SK-N-SH (cell line): ENCODE data around the gene ADAMTS2. TPM values are rescaled to one million over a fixed set of nuclear protein-coding genes. Genes with fewer than 3 reads are reported as not detected.

Experiments
- CTCF ChIA-PET: fragments of 300-600, 350-600 bp; formaldehyde crosslinking; extraction: SDS; loops from one replicate; lab custom pipeline; 2021; lab: Yijun Ruan, JAX
- POLR2A ChIA-PET: fragments of 350-600 bp; sonication (Branson Sonifier 250); formaldehyde crosslinking; extraction: SDS; loops from one replicate; lab custom pipeline; 2020; ENCODE audit warnings: antibody characterized with exemption, inconsistent platforms; lab: Yijun Ruan, JAX
- DNase-seq: peaks from one replicate; pipeline ENCODE4 v3.0.0; 2012
- H2AFZ ChIP-seq: fragments of 200-600 bp; sonication (generic); 2 replicates; pipeline ENCODE4 v1.8.1; 2016; ENCODE audit warnings: antibody characterized with exemption, mild to moderate bottlenecking, low read depth
- H3F3A ChIP-seq: fragments of 200-600 bp; sonication (generic); replicated peaks from 2 replicates; pipeline ENCODE3; 2016; ENCODE audit warnings: antibody characterized with exemption, mild to moderate bottlenecking; ENCODE audit not compliant: insufficient read depth
- H3K27ac ChIP-seq, 2 experiments: fragments of 200-500 bp in 1 of 2; fragments of 200-600 bp in 1 of 2; sonication (Bioruptor generic) in 1 of 2; sonication (generic), shearing (Covaris generic) in 1 of 2; 2 replicates each; pipeline versions ENCODE4 v1.5.1 to v1.6.1; 2014 to 2016; ENCODE audit warnings: low read depth in 2 of 2, inconsistent platforms in 1 of 2, low read length in 1 of 2, mild to moderate bottlenecking in 1 of 2, mixed read lengths in 1 of 2
- H3K27me3 ChIP-seq: fragments of 200-600 bp; sonication (generic), shearing (Covaris generic); 2 replicates; pipeline ENCODE4 v1.6.1; 2016; ENCODE audit warnings: mixed run types; ENCODE audit not compliant: insufficient read depth
- H3K36me3 ChIP-seq, 2 experiments: fragments of 200-500 bp in 1 of 2; fragments of 200-600 bp in 1 of 2; sonication (Bioruptor generic) in 1 of 2; sonication (generic) in 1 of 2; replicated peaks in 1 of 2; 2 replicates each; pipeline versions ENCODE3 to v1.5.1; 2014 to 2016; ENCODE audit warnings: low read length in 1 of 2, mild to moderate bottlenecking in 1 of 2; ENCODE audit not compliant: insufficient read depth in 2 of 2, control insufficient read depth in 1 of 2
- H3K4me1 ChIP-seq, 2 experiments: fragments of 200-500 bp in 1 of 2; fragments of 200-600 bp in 1 of 2; sonication (Bioruptor generic) in 1 of 2; sonication (generic), shearing (Covaris generic) in 1 of 2; 2 replicates each; pipeline versions ENCODE4 v1.5.1 to v1.6.1; 2014 to 2016; ENCODE audit warnings: low read depth in 1 of 2, low read length in 1 of 2, mixed run types in 1 of 2; ENCODE audit not compliant: insufficient read depth in 2 of 2, control insufficient read depth in 1 of 2
- H3K4me2 ChIP-seq: fragments of 200-600 bp; sonication (generic), shearing (Covaris generic); 2 replicates; pipeline ENCODE4 v1.6.1; 2017; ENCODE audit warnings: mixed run types
- H3K4me3 ChIP-seq, 2 experiments: fragments of 200-500 bp in 1 of 2; fragments of 200-600 bp in 1 of 2; sonication (Bioruptor generic) in 1 of 2; sonication (generic), shearing (Covaris generic) in 1 of 2; 2 replicates each; pipeline versions ENCODE4 v1.5.1 to v1.8.1; 2014 to 2016; ENCODE audit warnings: low read depth in 2 of 2, inconsistent platforms in 1 of 2, low read length in 1 of 2, mild to moderate bottlenecking in 1 of 2, mixed read lengths in 1 of 2, moderate library complexity in 1 of 2
- H3K79me2 ChIP-seq: fragments of 200-600 bp; sonication (generic); 2 replicates; pipeline ENCODE4 v1.8.1; 2017; ENCODE audit warnings: mild to moderate bottlenecking; ENCODE audit not compliant: insufficient read depth
- H3K9ac ChIP-seq: fragments of 200-600 bp; sonication (generic); 2 replicates; pipeline ENCODE4 v1.6.1; 2017; ENCODE audit warnings: mixed run types
- H3K9me2 ChIP-seq: fragments of 200-600 bp; sonication (generic); 2 replicates; pipeline ENCODE4 v1.6.1; 2017; ENCODE audit warnings: mixed run types
- H3K9me3 ChIP-seq: fragments of 200-600 bp; sonication (generic); 2 replicates; pipeline ENCODE4 v1.6.1; 2017; ENCODE audit warnings: mixed run types, mild to moderate bottlenecking, moderate library complexity
- H4K20me1 ChIP-seq: fragments of 200-600 bp; sonication (generic); 2 replicates; pipeline ENCODE4 v1.6.1; 2017; ENCODE audit warnings: mild to moderate bottlenecking, mixed run types; ENCODE audit not compliant: insufficient read depth
- CTCF ChIP-seq: fragments of 200-600 bp; sonication (generic); IDR thresholded peaks from 2 replicates; pipeline ENCODE4 v1.6.1; 2017; ENCODE audit warnings: antibody characterized with exemption, mild to moderate bottlenecking, moderate library complexity
- EP300 ChIP-seq, 2 experiments: IDR thresholded peaks; 2 replicates each; pipeline versions ENCODE4 v1.4.0 to v1.6.1; 2012; ENCODE audit warnings: borderline replicate concordance in 1 of 2, low read depth in 1 of 2, low read length in 1 of 2
- GABPA ChIP-seq: IDR thresholded peaks from 2 replicates; pipeline ENCODE4 v1.4.0; 2012; ENCODE audit warnings: low read depth, mild to moderate bottlenecking
- GATA2 ChIP-seq: sonication (generic); formaldehyde crosslinking; IDR thresholded peaks from 2 replicates; pipeline ENCODE4 v1.5.0; 2020; ENCODE audit warnings: mild to moderate bottlenecking, missing genetic modification reagents
- JUND ChIP-seq: IDR thresholded peaks from 2 replicates; pipeline ENCODE4 v1.4.0; 2012
- MEF2A ChIP-seq: IDR thresholded peaks from 2 replicates; pipeline ENCODE4 v1.4.0; 2012; ENCODE audit warnings: low read depth, borderline replicate concordance
- MXI1 ChIP-seq: IDR thresholded peaks from 2 replicates; pipeline ENCODE4 v1.6.1; 2012; ENCODE audit warnings: mild to moderate bottlenecking, low read depth, low read length, improper control_type of control experiment
- NRF1 ChIP-seq: IDR thresholded peaks from 2 replicates; pipeline ENCODE4 v1.6.1; 2012; ENCODE audit warnings: low read depth, mild to moderate bottlenecking, low read length
- PBX3 ChIP-seq: IDR thresholded peaks from 2 replicates; pipeline ENCODE4; 2012
- POLR2AphosphoS5 ChIP-seq: IDR thresholded peaks from 2 replicates; pipeline ENCODE4 v1.6.1; 2012; ENCODE audit warnings: low read depth, low read length
- RAD21 ChIP-seq: IDR thresholded peaks from 2 replicates; pipeline ENCODE4 v1.6.1; 2012; ENCODE audit warnings: mild to moderate bottlenecking, low read length
- RCOR1 ChIP-seq: fragments of 150-350 bp; IDR thresholded peaks from 2 replicates; pipeline ENCODE4 v1.6.1; 2017; ENCODE audit warnings: antibody characterized with exemption, low read length
- REST ChIP-seq: IDR thresholded peaks from 2 replicates; pipeline ENCODE4 v1.6.1; 2012; ENCODE audit warnings: mild to moderate bottlenecking, low read depth, low read length, moderate library complexity
- SIN3A ChIP-seq: IDR thresholded peaks from 2 replicates; pipeline ENCODE4 v1.6.1; 2012; ENCODE audit warnings: low read depth, mild to moderate bottlenecking, low read length, moderate library complexity, borderline replicate concordance
- TEAD4 ChIP-seq: IDR thresholded peaks from 2 replicates; pipeline ENCODE4 v1.4.0; 2012; ENCODE audit warnings: mild to moderate bottlenecking, borderline replicate concordance; ENCODE audit not compliant: insufficient read depth
- USF1 ChIP-seq: IDR thresholded peaks from 2 replicates; pipeline ENCODE4 v1.4.0; 2012; ENCODE audit warnings: low read depth, borderline replicate concordance
- USF2 ChIP-seq: fragments of 150-350 bp; IDR thresholded peaks from 2 replicates; pipeline ENCODE4 v1.6.1; 2017; ENCODE audit warnings: antibody characterized with exemption, low read length, low read depth, borderline replicate concordance
- WGBS: methylation state at CpG from one replicate; pipeline ENCODE4 v1.1.6; 2017; ENCODE audit warnings: low lambda C conversion rate; 5-methylcytosine and 5-hydroxymethylcytosine counted together
- polyA plus RNA-seq, 3 experiments: library from polyadenylated mRNA; depleted of rRNA; stranded (reverse); fragments of >200 nt; gene quantifications; 2 replicates each; pipeline ENCODE4 v1.2.3, GENCODE V29; 2012

The ADAMTS2 gene
- polyA plus RNA-seq, 1 of the 3 experiments (the other 2 are of a cell fraction): 0.12 TPM

- TF ChIP-seq GATA2 (CRISPR knock-in tag) (no peak), USF1 (no peak), NRF1 (no peak), MXI1 (no peak), POLR2AphosphoS5 (no peak), TEAD4 (no peak)
- Histone ChIP-seq H3K79me2 (no peaks in the 10 kb centered on the region), H3F3A (no peaks in the 10 kb centered on the region), H3K36me3 (no peaks in the 10 kb centered on the region), H3K4me2 (no peak overlapping the region), H3K27ac (no peak overlapping the region), H3K9ac (no peak overlapping the region), H3K4me3 (no peak overlapping the region), H3K4me1 (peaks cover 0 to 14% of the 10 kb centered on the region in 2 experiments; a peak in 1 of 4 replicates), H3K9me2 (no peaks in the 10 kb centered on the region), H2AFZ (no peak overlapping the region), H4K20me1 (no peaks in the 10 kb centered on the region), H3K27me3 (no peaks in the 10 kb centered on the region), H3K9me3 (no peaks in the 10 kb centered on the region)
- WGBS: 56% methylated on average over 8 of the region's 15 CpGs
- ChIA-PET CTCF (interaction anchor here (1.0 kb wide), 1 partner anchor 8 kb away, joined by 3 read pairs; no protein-coding TSS in a partner anchor), POLR2A (no interaction called here)
- DNase-seq: no peak
Measured at GRCh38 chr5:179152941-179153340, 192.3 kb downstream of the ADAMTS2 start.

GRCh38 chr5:179152144-179152895 lies 192.9 kb downstream of the ADAMTS2 start:
- no peaks in the 10 kb centered on the region for H3F3A ChIP-seq
- H4K20me1 ChIP-seq: no peaks in the 10 kb centered on the region
- ChIA-PET CTCF (interaction anchor here (1.0 to 1.3 kb wide), 2 partner anchors 9 to 15 kb away, joined by 3 read pairs; no protein-coding TSS in a partner anchor), POLR2A (no interaction called here)
- no peaks in the 10 kb centered on the region for H3K36me3 ChIP-seq
- H3K9me3 ChIP-seq: no peaks in the 10 kb centered on the region
- no peak overlapping the region for H2AFZ ChIP-seq
- no peaks in the 10 kb centered on the region for H3K27me3 ChIP-seq
- H3K9ac ChIP-seq: no peak overlapping the region
- 46% methylated on average over 13 of the region's 18 CpGs for WGBS
- no peaks in the 10 kb centered on the region for H3K9me2 ChIP-seq
- H3K27ac ChIP-seq: no peak overlapping the region
- H3K4me2 ChIP-seq: no peak overlapping the region
- peaks cover 0 to 18% of the 10 kb centered on the region in 2 experiments; a peak in 1 of 4 replicates for H3K4me1 ChIP-seq
- no peak overlapping the region for H3K4me3 ChIP-seq
- no peak for DNase-seq
- no peaks in the 10 kb centered on the region for H3K79me2 ChIP-seq
- TF ChIP-seq USF1 (no peak), MEF2A (no peak), RAD21 (no peak), JUND (no peak), POLR2AphosphoS5 (no peak), USF2 (no peak), RCOR1 (no peak), PBX3 (no peak), EP300 (IDR thresholded peaks at IDR 0.05; ENCODE audit: borderline replicate concordance in 1 of 2, low read depth in 1 of 2, low read length in 1 of 2) (no peak), GABPA (no peak), SIN3A (no peak), CTCF (no peak), REST (no peak), TEAD4 (no peak)
